ACC112 (cell line): ENCODE data around the gene ATXN7L3.

Experiments used
- H2AFZ ChIP-seq: fragments of 200-600 bp; sonication (generic); one replicate; pipeline ENCODE4 v1.6.0; 2017; ENCODE audit warnings: antibody characterized with exemption, low read length; ENCODE audit not compliant: unreplicated experiment
- H3K27ac ChIP-seq: fragments of 200-600 bp; sonication (generic); 2 replicates; pipeline ENCODE4 v1.5.1; 2014; ENCODE audit warnings: low read depth, mild to moderate bottlenecking, antibody characterized with exemption, low read length, moderate library complexity
- H3K27me3 ChIP-seq: fragments of 200-600 bp; sonication (generic); 2 replicates; pipeline ENCODE4 v1.6.1; 2014; ENCODE audit warnings: mild to moderate bottlenecking, antibody characterized with exemption, low read length, moderate library complexity, mixed read lengths; ENCODE audit not compliant: insufficient read depth
- H3K36me3 ChIP-seq: fragments of 200-600 bp; sonication (generic); 2 replicates; pipeline ENCODE4 v1.6.1; 2016; ENCODE audit warnings: mild to moderate bottlenecking, antibody characterized with exemption, low read length, moderate library complexity, mixed read lengths; ENCODE audit not compliant: insufficient read depth
- H3K4me1 ChIP-seq: fragments of 200-600 bp; sonication (generic); one replicate; pipeline ENCODE4 v1.6.1; 2016; ENCODE audit warnings: low read length, mixed read lengths; ENCODE audit not compliant: insufficient read depth, unreplicated experiment, control insufficient read depth
- H3K4me3 ChIP-seq: fragments of 200-600 bp; sonication (generic); 2 replicates; pipeline ENCODE4 v1.5.1; 2014; ENCODE audit warnings: mild to moderate bottlenecking, low read depth, low read length
- H3K79me2 ChIP-seq: fragments of 200-600 bp; sonication (generic); one replicate; pipeline ENCODE4 v1.6.0; 2016; ENCODE audit warnings: low read length; ENCODE audit not compliant: control insufficient read depth, unreplicated experiment, insufficient read depth

Gene ATXN7L3

GRCh38 chr17:44209786-44210341 lies 10.2 kb upstream of the ATXN7L3 start:
- Histone ChIP-seq H3K79me2 (no peaks in the 10 kb centered on the region), H2AFZ (no peak overlapping the region), H3K4me3 (no peak overlapping the region), H3K27ac (peak overlapping the region; percentile 25), H3K27me3 (no peaks in the 10 kb centered on the region), H3K36me3 (peaks cover 17% of the 10 kb centered on the region), H3K4me1 (peaks cover 32% of the 10 kb centered on the region)

- peak overlapping the region; percentile 42; the same call in 1 of the 2 replicates for H3K27ac ChIP-seq
- no peak overlapping the region for H3K4me3 ChIP-seq
- no peaks in the 10 kb centered on the region for H3K79me2 ChIP-seq
- no peaks in the 10 kb centered on the region for H3K27me3 ChIP-seq
- no peak overlapping the region for H2AFZ ChIP-seq
- H3K36me3 ChIP-seq: peaks cover 8% of the 10 kb centered on the region; the same call in 1 of the 2 replicates
- peaks cover 53% of the 10 kb centered on the region for H3K4me1 ChIP-seq
These were observed 8.1 kb upstream of the ATXN7L3 start for GRCh38 chr17:44207743-44208142.

GRCh38 chr17:44207319-44207718 lies 7.6 kb upstream of the ATXN7L3 start:
- H3K4me3 ChIP-seq: no peak overlapping the region
- no peak overlapping the region for H2AFZ ChIP-seq
- H3K36me3 ChIP-seq: peaks cover 8% of the 10 kb centered on the region; the same call in 1 of the 2 replicates
- H3K4me1 ChIP-seq: peaks cover 57% of the 10 kb centered on the region
- no peaks in the 10 kb centered on the region for H3K27me3 ChIP-seq
- no peaks in the 10 kb centered on the region for H3K79me2 ChIP-seq
- H3K27ac ChIP-seq: no peak overlapping the region

GRCh38 chr17:44206825-44207155 lies 7.1 kb upstream of the ATXN7L3 start:
- no peak overlapping the region for H3K27ac ChIP-seq
- no peak overlapping the region for H3K4me3 ChIP-seq
- no peaks in the 10 kb centered on the region for H3K79me2 ChIP-seq
- H3K27me3 ChIP-seq: no peaks in the 10 kb centered on the region
- H3K36me3 ChIP-seq: peaks cover 8% of the 10 kb centered on the region; the same call in 1 of the 2 replicates
- H3K4me1 ChIP-seq: peaks cover 57% of the 10 kb centered on the region
- no peak overlapping the region for H2AFZ ChIP-seq

GRCh38 chr17:44205962-44206824 lies 6.5 kb upstream of the ATXN7L3 start:
- Histone ChIP-seq H3K4me3 (no peak overlapping the region), H3K4me1 (peaks cover 57% of the 10 kb centered on the region), H3K79me2 (no peaks in the 10 kb centered on the region), H3K27ac (no peak overlapping the region), H3K27me3 (no peaks in the 10 kb centered on the region), H3K36me3 (peaks cover 8% of the 10 kb centered on the region; the same call in 1 of the 2 replicates), H2AFZ (no peak overlapping the region)

- no peak overlapping the region for H2AFZ ChIP-seq
- H3K27ac ChIP-seq: peak overlapping the region; percentile 54
- no peak overlapping the region; the same call in 1 of the 2 replicates for H3K4me3 ChIP-seq
- H3K36me3 ChIP-seq: peaks cover 3% of the 10 kb centered on the region; the same call in 1 of the 2 replicates
- H3K79me2 ChIP-seq: no peaks in the 10 kb centered on the region
- H3K4me1 ChIP-seq: peaks cover 50% of the 10 kb centered on the region
- no peaks in the 10 kb centered on the region for H3K27me3 ChIP-seq
These were observed 4.8 kb upstream of the ATXN7L3 start for GRCh38 chr17:44204441-44204882.

GRCh38 chr17:44203731-44204440 lies 4.2 kb upstream of the ATXN7L3 start:
- Histone ChIP-seq H2AFZ (no peak overlapping the region), H3K79me2 (peaks cover 2% of the 10 kb centered on the region), H3K4me1 (peaks cover 45% of the 10 kb centered on the region), H3K27ac (0 out of 2 replicates have a peak overlapping the region, but pooled peaks have one; percentile 3), H3K36me3 (no peaks in the 10 kb centered on the region), H3K4me3 (no peak overlapping the region; the same call in 1 of the 2 replicates), H3K27me3 (no peaks in the 10 kb centered on the region)

GRCh38 chr17:44202756-44203155 lies 3.1 kb upstream of the ATXN7L3 start:
- Histone ChIP-seq H3K27ac (no peak overlapping the region), H3K36me3 (no peaks in the 10 kb centered on the region), H3K27me3 (no peaks in the 10 kb centered on the region), H3K4me3 (no peak overlapping the region), H3K4me1 (peaks cover 42% of the 10 kb centered on the region), H2AFZ (no peak overlapping the region), H3K79me2 (peaks cover 13% of the 10 kb centered on the region)

GRCh38 chr17:44200478-44201155 lies 933 bp upstream of the ATXN7L3 start:
- Histone ChIP-seq H3K4me1 (peaks cover 52% of the 10 kb centered on the region), H3K79me2 (peaks cover 24% of the 10 kb centered on the region), H3K27me3 (no peaks in the 10 kb centered on the region), H3K36me3 (no peaks in the 10 kb centered on the region), H3K4me3 (peak overlapping the region; percentile 97), H2AFZ (peak overlapping the region; percentile 74), H3K27ac (peak overlapping the region; percentile 72)
